Endodermal cell (in vitro differentiated cells): ENCODE data around the gene GXYLT1. TPM values are rescaled to one million over a fixed set of nuclear protein-coding genes. Genes with fewer than 3 reads are reported as not detected.

Experiments
- DNase-seq: peaks from one replicate; pipeline ENCODE4 v3.0.0-alpha.2; 2017
- H3K27ac ChIP-seq: 2 replicates; pipeline ENCODE4 v1.5.1; 2013; ENCODE audit warnings: mild to moderate bottlenecking, low read depth, low read length, moderate library complexity
- H3K27me3 ChIP-seq: 2 replicates; pipeline ENCODE4 v1.6.1; 2013; ENCODE audit warnings: mild to moderate bottlenecking, low read length, moderate library complexity; ENCODE audit not compliant: insufficient read depth, control insufficient read depth, poor library complexity, severe bottlenecking
- H3K36me3 ChIP-seq: 2 replicates; pipeline ENCODE4 v1.7.0; 2013; ENCODE audit warnings: mild to moderate bottlenecking, low read length, moderate library complexity; ENCODE audit not compliant: control insufficient read depth, insufficient read depth
- H3K4me1 ChIP-seq: one replicate; pipeline ENCODE4 v1.7.0; 2013; ENCODE audit warnings: low read length; ENCODE audit not compliant: control insufficient read depth, insufficient read depth
- H3K4me3 ChIP-seq: 2 replicates; pipeline ENCODE4 v1.5.1; 2013; ENCODE audit warnings: mild to moderate bottlenecking, low read length, moderate library complexity
- H3K9ac ChIP-seq: 2 replicates; pipeline ENCODE4 v1.6.1; 2013; ENCODE audit warnings: mild to moderate bottlenecking, low read length, moderate library complexity; ENCODE audit not compliant: poor library complexity, severe bottlenecking; ENCODE audit errors: extremely low read depth
- H3K9me3 ChIP-seq: 2 replicates; pipeline ENCODE4 v1.6.1; 2013; ENCODE audit warnings: mild to moderate bottlenecking, low read length, moderate library complexity; ENCODE audit not compliant: control insufficient read depth
- H3K27ac Mint-ChIP-seq: 2 replicates; pipeline ENCODE4 v1.8.0; 2020; ENCODE audit warnings: mixed read lengths
- H3K27me3 Mint-ChIP-seq: 2 replicates; pipeline ENCODE4 v1.8.0; 2021; ENCODE audit warnings: mild to moderate bottlenecking, mixed read lengths; ENCODE audit not compliant: insufficient read depth
- H3K36me3 Mint-ChIP-seq: 2 replicates; pipeline ENCODE4 v1.8.0; 2020; ENCODE audit warnings: low read depth, mixed read lengths
- H3K4me1 Mint-ChIP-seq: 2 replicates; pipeline ENCODE4 v1.8.0; 2020; ENCODE audit warnings: mixed read lengths
- H3K4me3 Mint-ChIP-seq: 2 replicates; pipeline ENCODE4 v1.8.0; 2020; ENCODE audit warnings: mild to moderate bottlenecking, moderate library complexity, mixed read lengths
- H3K9me3 Mint-ChIP-seq: 2 replicates; pipeline ENCODE4 v1.8.0; 2020; ENCODE audit warnings: mild to moderate bottlenecking, mixed read lengths
- WGBS, 2 experiments: methylation state at CpG; one replicate each; pipeline versions ENCODE4 v1.1.5 to v1.1.7; 2013; ENCODE audit warnings: missing lambda C conversion rate in 2 of 2, mixed read lengths in 1 of 2; ENCODE audit not compliant: insufficient coverage in 1 of 2, insufficient read length in 1 of 2; 5-methylcytosine and 5-hydroxymethylcytosine counted together
- total RNA-seq, 2 donors: library from RNA; stranded (reverse); fragmentation: NEBNext Ultra II Directional in 1 of 2; extraction: Animal tissue kit (Norgen Biotek cat#: 25700) in 1 of 2; gene quantifications; 2 replicates in 1 of 2; 3 replicates in 1 of 2; pipeline ENCODE4 v1.2.1, GENCODE V29; 2021
- TF ChIP-seq, protein P1 (sequence below): fragments of 200-600 bp; sonication (generic); conservative IDR thresholded peaks from 2 replicates; pipeline ENCODE4 v1.5.0; 2021; ENCODE audit warnings: antibody characterized with exemption, mild to moderate bottlenecking

GXYLT1 gene
- total RNA-seq, 2 donors from 2014 or later, result 29.2 to 36.6 TPM

DNA sequence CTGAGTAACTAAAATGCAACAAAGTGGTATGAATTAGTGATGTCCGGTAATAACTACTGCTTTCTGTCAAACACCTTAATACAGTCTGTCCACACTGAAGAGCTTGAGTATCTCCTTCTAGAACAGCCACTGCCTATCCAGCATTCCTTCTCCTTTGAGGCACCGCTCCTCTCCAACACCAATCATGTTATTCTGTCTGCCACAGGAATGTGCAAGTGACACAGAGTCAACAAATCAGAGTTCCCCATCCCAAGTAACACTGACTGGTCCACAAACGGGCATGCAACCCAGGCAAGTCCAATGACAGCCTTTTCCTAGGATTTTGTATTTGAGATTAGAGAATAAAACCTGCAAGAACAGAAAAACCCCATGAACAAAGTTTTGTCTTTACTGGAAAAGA is 3.8 kb downstream of the GXYLT1 start:
- H3K9ac ChIP-seq, result no peak overlapping the region
- no peak overlapping the region for H3K4me3 Mint-ChIP-seq
- no peaks in the 10 kb centered on the region for H3K36me3 ChIP-seq
- H3K9me3 ChIP-seq, result no peaks in the 10 kb centered on the region
- H3K27me3 ChIP-seq, result no peaks in the 10 kb centered on the region
- no peaks in the 10 kb centered on the region for H3K9me3 Mint-ChIP-seq
- peak; percentile 48 for DNase-seq
- no peaks in the 10 kb centered on the region for H3K4me1 ChIP-seq
- TF ChIP-seq, protein P1, sequence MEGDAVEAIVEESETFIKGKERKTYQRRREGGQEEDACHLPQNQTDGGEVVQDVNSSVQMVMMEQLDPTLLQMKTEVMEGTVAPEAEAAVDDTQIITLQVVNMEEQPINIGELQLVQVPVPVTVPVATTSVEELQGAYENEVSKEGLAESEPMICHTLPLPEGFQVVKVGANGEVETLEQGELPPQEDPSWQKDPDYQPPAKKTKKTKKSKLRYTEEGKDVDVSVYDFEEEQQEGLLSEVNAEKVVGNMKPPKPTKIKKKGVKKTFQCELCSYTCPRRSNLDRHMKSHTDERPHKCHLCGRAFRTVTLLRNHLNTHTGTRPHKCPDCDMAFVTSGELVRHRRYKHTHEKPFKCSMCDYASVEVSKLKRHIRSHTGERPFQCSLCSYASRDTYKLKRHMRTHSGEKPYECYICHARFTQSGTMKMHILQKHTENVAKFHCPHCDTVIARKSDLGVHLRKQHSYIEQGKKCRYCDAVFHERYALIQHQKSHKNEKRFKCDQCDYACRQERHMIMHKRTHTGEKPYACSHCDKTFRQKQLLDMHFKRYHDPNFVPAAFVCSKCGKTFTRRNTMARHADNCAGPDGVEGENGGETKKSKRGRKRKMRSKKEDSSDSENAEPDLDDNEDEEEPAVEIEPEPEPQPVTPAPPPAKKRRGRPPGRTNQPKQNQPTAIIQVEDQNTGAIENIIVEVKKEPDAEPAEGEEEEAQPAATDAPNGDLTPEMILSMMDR, result no peak
- no peaks in the 10 kb centered on the region for H3K36me3 Mint-ChIP-seq
- H3K27ac ChIP-seq, result no peak overlapping the region
- H3K4me1 Mint-ChIP-seq, result peaks cover 21% of the 10 kb centered on the region
- H3K27me3 Mint-ChIP-seq, result peaks cover 10% of the 10 kb centered on the region
- WGBS, 2 experiments, result 92 to 93% methylated on average over 2 to 3 of the region's 3 CpGs
- no peak overlapping the region for H3K27ac Mint-ChIP-seq
- no peak overlapping the region for H3K4me3 ChIP-seq

DNA sequence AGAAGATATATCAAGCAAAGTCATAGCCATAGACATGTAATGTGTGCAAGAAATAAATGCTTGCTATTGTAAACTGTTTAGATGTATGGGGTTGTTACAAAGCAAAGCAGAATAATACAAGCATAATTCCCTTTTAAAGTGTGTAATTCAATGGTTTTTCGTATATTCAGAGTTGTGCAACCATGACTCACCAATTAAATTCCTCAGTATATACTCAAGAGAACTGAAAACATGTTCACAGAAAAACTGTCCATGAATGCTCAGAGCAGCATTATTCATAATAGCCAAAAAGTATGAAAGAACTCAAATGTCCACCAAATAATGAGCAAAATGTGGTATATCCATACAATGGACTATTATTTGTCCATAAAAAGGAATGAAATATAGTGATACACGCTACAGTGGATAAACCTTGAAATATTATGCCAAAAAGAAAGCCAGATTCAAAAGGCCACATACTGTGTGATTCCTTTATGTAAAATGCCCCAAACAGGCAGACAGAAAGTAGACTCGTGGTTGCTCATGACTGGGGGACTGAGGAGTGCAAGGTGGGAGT is 9.3 kb downstream of the GXYLT1 start:
- TF ChIP-seq, protein P1, result no peak
- Mint-ChIP-seq H3K27me3 (no peaks in the 10 kb centered on the region), H3K4me3 (no peak overlapping the region), H3K9me3 (no peaks in the 10 kb centered on the region), H3K36me3 (peaks cover 2% of the 10 kb centered on the region), H3K4me1 (peaks cover 4% of the 10 kb centered on the region), H3K27ac (no peak overlapping the region)
- H3K27ac ChIP-seq, result no peak overlapping the region
- no peaks in the 10 kb centered on the region for H3K27me3 ChIP-seq
- no peak overlapping the region for H3K9ac ChIP-seq
- no peaks in the 10 kb centered on the region for H3K9me3 ChIP-seq
- H3K4me1 ChIP-seq, result no peaks in the 10 kb centered on the region
- no peak for DNase-seq
- no peak overlapping the region for H3K4me3 ChIP-seq
- WGBS, 2 experiments, result 93 to 100% methylated on average over 2 to 3 of the region's 3 CpGs
- H3K36me3 ChIP-seq, result no peaks in the 10 kb centered on the region

DNA sequence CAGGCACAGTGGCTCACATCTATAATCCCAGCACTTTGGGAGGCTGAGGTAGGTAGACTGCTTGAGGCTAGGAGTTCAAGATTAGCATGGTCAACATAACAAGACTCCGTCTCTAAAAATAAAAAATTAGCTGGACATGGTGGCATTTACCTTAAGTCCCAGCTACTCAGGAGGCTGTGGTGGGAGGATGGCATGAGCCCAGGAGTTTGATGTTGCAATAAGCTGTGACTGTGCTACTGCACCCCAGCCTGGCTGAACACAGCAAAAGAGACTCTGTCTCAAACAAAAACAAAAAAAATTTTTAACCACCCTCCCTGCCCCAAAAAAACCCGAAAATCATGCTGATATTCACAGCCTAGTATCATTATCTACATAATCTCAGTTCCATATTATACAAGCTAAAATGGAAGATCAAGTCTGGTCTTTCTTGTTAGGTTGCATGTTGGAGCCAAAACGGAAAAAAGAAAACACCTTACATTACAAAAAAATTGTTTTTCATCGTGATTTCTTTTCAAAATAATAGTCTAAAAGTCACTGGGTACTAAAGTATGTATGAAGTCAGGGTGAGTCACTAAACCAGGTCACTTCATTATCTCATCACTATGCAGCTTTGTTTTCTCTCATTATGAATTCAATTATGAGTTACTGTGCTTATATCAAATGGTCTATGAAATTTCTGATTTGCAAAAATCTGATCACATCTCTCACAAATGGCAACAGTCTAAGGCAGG is 13.8 kb downstream of the GXYLT1 start:
- WGBS, 2 experiments, result 81 to 94% methylated on average over 2 to 3 of the region's 4 CpGs
- H3K36me3 Mint-ChIP-seq, result peaks cover 2% of the 10 kb centered on the region
- no peak for DNase-seq
- Histone ChIP-seq H3K9me3 (no peaks in the 10 kb centered on the region), H3K27me3 (no peaks in the 10 kb centered on the region), H3K27ac (no peak overlapping the region), H3K36me3 (no peaks in the 10 kb centered on the region), H3K4me1 (peaks cover 3% of the 10 kb centered on the region), H3K9ac (no peak overlapping the region), H3K4me3 (no peak overlapping the region)
- no peaks in the 10 kb centered on the region for H3K9me3 Mint-ChIP-seq
- TF ChIP-seq, protein P1, result no peak
- no peaks in the 10 kb centered on the region for H3K27me3 Mint-ChIP-seq
- peaks cover 26% of the 10 kb centered on the region for H3K4me1 Mint-ChIP-seq
- H3K27ac Mint-ChIP-seq, result no peak overlapping the region
- H3K4me3 Mint-ChIP-seq, result no peak overlapping the region
